ENCODE data around the gene TOR4A.

TOR4A gene

DNA sequence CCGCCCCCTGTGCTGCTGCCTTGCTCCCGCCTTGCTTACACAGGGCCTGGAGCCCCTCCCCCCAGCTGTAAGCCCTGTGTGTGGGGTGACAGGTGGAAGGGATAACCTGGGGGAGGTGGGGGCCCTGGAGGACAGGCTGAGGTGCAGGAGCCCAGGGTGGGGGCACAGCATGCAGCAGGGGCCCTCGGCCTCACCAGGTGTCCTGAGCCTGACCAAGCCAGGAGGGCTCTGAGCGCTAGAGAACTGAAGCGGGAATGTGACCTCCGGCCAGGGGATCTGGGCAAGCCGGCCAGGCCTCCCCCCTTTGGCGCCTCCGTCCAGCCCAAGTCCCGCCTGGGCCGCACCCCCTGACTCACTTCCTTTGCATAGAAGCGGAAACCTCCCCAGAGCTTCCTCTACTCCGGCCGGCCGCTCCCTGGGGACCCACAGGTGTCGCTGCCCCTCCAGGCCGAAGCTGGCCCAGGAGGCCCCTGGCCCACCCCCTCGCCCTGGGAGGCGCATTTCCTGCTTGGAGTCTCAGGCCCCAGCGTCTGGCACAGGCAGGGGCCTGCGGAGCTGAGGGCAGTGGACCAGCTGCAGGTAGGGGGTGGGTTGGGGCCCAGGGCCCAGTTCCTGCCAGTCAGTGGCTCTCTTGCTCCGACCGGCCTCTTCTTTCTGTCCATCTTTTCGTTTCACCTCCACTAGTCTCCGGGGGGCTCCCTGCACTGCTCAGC is at the start of gene TOR4A:
Gene TOR4A, plus strand, starts transcription at position 398 of the 713 bp plus-strand sequence. CDS start 964 bp downstream, outside the sequence.
- no peak for DNase-seq

DNA sequence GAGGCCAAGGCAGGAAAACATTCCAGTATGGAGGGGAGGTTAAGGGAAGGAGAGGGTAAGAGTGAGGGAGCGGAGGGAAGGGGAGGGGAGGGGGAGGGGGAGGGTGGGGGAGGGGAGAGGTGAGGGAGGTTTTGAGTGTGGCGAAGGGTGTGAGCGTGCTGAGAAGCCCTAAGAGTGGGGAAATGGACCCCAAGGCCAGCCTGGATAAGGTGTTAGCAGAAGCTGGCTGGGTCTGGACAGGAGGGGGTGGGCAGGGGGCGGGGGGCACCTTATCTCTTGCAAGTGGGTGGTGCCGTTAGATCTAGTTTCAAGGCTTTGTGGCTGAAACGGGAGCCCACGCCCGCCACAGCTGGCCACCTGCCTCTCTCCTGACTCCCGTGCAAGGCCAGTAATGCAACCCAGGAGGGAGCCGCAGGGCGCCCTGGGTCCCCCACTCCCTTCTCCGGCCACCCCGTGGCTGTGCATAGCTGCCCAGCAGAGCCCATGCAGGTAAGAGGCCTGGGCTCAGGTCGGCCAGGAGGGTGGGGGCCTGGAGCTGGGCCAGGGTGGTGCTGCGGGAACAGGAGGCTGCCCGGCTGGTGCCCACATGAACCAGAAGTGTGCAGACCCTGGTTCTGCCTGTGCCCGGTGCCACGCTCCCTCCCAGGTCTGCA is 49.5 kb upstream of the TOR4A start:
- DNase-seq, result no peak

DNA sequence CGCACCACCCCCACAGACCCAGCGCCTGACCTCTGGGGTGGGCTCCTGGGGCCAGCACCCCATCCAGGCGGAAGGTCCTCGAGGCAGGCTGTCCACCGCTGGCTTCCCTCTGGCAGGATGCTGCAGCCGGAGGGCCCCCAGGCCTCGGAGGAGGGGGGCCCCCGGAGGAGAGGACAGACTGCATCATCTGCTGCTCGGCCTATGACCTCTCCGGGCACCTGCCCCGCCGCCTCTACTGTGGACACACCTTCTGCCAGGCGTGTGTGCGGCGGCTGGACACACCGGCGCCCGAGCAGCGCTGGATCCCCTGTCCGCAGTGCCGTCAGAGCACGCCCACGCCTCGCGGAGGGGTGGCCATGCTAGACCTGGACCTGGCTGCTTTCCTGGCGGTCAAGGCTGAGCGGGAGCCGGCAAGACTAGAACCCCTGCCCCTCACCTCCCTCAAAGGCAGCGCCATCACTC is 49.0 kb upstream of the TOR4A start:
- DNase-seq, result no peak

DNA sequence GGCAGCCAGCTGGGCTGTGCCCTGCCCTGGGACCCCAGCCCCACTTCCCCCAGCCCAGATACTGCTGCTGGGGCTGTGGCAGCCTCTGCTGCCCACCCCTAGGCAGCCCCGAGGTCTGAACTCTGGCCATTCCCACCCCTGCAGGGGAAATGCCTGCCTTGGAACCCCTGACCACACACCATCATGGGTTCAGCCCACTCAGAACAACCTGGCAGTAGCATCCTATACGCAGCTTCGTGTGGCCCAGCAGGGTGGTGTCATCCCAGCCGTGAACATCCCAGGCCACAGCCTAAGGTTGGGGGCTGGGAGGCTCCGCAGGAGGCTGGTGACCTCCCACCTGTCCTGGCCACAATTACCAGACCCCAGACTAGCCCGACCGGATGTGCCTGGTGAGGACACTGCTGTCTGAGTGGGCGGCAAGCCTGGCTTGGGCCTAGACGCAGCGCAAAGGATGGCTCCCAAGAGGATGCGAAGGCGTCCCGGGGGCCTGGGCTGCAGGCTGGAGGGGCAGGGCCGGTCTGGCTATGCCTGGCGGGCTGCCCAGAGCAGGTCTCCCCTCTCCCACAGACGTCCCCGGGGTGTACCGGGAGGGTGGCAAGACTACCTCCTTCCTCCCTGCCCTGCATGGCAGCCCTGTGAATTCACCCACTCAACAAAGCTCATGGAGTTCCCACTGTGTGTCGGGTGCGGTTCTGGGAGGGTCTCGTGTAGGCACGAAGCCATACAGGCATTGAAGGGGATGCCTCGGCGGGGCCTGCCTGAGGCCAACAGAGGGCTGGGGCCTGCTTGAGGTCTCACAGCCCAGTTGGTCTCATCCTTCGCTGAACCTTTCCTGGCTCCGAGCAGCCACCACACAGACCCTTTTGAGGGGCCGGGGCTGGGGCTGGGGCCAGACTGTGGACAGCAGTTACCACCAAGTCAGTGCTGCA is 48.3 kb upstream of the TOR4A start:
- DNase-seq, result no peak

DNA sequence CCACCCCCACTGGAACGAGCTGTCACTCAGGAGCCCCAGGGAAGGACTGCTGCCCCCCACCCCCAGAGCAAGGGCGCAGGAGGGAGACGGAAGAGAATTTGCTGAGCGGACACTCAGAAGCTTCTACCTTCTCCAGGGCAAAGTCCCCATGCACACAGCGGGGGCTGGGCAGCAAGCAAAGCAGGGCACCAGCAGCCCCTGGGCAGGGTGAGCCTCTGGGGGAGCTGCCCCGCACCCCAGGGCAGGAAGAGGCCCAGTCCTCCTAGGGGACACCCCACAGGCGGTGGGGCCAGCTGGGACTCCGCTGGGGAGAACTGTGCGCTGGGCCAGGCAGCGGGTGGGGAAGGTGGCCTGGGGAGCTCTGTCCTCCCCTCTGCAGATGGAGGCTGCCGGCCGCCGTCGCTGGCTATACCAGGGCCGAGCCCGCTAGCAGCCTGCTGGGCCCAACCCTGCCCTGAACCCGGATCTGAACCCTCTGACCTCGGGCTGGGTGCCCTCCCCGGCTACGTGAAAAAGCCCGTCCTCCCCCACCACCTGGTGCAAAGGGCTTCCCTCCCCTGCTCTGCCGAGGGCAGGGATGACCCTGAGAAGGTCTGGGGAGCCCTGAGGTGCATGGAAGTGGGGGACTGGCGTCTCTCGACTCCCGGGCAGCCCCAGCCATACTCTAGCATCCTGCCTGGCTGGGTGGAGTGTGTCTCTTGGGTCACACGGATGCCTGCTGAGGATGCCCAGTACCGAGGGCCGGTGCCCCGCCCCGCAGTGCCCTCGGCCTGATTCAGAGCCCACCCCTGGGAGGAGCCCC is 47.4 kb upstream of the TOR4A start:
- DNase-seq, result no peak

DNA sequence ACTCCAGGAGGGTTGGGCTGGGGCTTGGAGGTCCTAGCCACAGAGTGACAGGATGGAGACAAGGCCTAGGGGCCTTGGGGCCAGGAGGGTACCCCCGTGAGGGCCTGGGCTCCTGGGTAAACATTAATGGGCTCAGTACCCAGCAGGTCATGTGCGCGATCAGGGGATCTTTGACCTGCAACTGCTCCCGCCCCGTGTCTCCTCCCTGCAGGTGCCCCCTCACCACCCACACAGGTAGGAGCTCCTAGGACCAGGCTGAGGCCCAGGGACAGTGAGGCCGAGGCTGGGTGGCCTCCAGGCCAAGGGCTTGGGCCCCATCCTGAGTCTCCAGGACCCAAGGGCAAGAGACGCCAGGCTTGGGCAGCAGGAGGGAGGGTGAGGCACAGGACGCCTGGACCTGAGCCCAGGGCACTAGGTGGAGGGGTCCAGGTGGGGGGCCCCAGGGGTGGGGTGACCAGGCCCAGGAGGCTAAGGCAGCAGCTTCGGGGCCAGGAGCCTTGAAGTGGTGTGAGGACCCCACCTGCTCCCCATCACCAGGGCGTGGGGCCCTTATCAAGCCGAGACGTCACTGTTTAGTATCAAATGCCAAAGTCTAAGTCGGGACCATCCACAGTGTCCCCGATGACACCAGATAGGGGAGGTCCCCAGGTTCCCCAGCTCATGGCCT is 46.7 kb upstream of the TOR4A start, which contains the start of gene SLC34A3:
Gene SLC34A3, plus strand, starts transcription at position 197 of the 667 bp plus-strand sequence. CDS start 802 bp downstream, outside the sequence.
- no peak for DNase-seq

DNA sequence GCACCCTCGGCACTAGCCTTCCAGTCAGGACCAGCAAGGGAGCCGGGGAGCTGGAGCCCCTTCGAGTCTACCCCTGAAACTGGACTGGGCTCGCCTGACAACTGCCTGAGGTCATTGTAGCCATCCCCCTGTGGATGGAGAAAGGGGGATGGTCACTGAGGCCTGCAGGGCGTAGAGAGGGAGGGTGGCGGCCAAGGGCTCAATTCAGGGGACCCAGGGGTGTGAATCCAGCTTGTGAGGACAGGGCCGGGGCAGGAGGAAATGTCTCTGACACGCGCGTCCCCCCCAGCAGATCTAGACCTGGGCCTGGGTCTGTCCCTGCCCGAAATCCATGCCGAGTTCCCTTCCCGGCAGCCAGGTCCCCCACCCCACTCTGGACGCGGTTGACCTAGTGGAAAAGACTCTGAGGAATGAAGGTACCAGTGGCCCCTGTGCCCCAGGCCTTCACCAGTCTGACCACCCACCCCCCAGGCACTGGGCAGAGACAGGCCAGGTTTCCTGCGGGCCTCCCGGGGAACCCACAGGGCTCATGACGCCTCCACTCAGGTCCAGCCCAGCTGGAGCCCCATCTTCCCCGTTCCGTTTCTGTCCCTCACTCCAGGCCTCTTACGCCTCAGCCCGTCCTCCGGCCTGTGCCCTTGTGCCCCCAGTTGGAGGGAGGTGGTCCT is 46.0 kb upstream of the TOR4A start:
- no peak for DNase-seq

DNA sequence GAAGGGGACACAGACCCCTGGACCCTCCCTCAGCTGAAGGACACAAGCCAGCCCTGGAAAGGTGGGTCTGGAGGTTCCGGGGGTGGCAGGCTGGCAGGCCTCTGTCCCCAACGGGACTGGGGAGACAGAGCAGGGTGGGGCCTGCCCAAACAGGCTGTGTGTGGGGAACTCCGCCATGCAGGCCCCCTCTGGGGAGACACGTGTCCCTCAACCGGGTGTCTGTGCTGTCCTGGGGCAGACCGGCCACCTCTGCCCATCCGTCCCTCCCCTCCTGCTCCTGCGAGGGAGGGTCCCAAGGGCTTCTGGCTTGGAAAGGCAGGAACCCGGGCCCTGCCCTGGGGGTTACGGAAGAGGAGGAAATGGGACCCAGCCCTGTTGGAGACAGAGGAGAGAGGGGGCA is 45.4 kb upstream of the TOR4A start:
- no peak for DNase-seq

DNA sequence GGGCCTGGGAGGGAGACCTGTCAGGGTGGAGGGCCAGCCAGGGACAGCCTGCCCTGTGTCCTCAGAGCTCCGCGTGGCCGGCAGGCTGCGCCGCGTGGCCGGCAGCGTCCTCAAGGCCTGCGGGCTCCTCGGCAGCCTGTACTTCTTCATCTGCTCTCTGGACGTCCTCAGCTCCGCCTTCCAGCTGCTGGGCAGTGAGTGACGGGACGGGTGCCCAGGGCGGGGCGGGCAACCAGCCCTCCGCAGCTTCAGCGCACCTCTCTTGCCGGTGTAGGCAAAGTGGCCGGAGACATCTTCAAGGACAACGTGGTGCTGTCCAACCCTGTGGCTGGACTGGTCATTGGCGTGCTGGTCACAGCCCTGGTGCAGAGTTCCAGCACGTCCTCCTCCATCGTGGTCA is 45.0 kb upstream of the TOR4A start:
- DNase-seq, result no peak

DNA sequence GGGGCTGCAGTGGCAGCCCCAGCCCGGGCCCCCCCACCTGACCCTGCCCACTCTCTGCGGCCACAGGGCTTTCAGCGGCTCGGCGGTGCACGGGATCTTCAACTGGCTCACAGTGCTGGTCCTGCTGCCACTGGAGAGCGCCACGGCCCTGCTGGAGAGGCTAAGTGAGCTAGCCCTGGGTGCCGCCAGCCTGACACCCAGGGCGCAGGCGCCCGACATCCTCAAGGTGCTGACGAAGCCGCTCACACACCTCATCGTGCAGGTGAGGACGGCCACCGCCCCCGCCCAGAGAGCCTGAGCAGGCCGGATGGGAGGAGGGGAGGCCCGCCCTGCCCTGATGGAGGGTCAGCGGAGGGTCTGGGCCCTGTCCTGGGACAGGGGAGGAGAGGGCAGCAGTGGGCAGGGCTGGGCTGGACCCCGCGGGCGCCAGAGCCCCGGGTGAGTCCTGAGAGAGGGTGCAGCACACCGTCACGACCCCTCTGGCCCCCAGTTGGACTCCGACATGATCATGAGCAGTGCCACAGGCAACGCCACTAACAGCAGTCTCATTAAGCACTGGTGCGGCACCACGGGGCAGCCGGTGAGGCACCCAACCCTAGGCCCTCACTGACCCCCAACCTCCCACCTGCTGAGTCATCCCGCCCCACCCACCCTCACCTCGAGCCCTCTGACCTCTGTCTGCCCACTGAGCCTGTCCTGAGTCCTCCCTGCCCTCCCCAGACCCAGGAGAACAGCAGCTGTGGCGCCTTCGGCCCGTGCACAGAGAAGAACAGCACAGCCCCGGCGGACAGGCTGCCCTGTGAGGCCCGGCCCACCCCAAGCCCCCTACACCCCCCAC is 44.2 kb upstream of the TOR4A start:
- DNase-seq, result no peak

DNA sequence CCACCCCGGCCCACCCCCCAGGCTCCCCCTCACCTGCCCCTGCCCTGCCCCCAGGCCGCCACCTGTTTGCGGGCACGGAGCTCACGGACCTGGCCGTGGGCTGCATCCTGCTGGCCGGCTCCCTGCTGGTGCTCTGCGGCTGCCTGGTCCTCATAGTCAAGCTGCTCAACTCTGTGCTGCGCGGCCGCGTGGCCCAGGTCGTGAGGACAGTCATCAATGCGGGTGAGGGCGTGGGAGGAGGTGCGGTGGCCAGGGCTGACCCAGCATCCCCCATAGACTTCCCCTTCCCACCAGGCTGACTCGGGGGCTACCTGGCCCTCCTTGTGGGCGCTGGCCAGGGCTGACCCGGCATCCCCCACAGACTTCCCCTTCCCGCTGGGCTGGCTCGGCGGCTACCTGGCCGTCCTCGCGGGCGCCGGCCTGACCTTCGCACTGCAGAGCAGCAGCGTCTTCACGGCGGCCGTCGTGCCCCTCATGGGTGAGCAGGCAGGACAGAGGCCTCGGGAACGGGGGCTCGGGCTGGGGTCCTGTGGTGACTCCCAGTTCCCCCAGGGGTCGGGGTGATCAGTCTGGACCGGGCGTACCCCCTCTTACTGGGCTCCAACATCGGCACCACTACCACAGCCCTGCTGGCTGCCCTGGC is 43.4 kb upstream of the TOR4A start:
- no peak for DNase-seq

DNA sequence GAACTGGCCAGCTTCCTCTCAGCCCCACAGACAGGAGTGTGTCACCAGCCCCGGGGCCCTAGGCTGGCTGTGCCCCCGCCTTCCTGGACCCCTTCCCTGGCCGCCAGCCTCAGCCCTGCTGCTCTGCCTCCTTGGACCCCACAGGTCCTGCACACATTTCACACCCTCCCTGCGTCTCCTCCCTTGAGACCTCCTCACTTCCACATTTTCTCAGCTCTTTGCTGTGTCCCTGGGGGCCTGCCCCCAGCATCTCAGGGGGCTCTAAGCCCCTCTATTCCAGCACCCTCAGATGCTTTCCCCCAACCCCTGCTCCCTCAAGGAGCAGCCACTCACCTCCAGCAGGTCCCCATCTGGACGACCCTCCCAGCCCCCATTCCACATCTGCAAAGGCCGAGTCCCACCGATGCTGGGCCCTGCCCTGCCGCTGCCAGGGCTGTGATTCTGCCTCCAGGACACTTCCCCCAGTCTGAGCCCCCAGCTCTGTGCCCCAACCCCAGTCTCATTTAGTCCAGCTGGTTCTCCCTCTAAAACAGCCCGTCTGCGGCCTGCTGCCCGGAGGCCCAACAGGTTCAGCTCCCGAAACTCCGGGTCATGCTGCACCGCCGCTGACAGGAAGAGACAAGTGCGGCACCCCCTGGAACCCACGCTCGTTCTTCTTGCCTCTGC is 42.6 kb upstream of the TOR4A start:
- no peak for DNase-seq

DNA sequence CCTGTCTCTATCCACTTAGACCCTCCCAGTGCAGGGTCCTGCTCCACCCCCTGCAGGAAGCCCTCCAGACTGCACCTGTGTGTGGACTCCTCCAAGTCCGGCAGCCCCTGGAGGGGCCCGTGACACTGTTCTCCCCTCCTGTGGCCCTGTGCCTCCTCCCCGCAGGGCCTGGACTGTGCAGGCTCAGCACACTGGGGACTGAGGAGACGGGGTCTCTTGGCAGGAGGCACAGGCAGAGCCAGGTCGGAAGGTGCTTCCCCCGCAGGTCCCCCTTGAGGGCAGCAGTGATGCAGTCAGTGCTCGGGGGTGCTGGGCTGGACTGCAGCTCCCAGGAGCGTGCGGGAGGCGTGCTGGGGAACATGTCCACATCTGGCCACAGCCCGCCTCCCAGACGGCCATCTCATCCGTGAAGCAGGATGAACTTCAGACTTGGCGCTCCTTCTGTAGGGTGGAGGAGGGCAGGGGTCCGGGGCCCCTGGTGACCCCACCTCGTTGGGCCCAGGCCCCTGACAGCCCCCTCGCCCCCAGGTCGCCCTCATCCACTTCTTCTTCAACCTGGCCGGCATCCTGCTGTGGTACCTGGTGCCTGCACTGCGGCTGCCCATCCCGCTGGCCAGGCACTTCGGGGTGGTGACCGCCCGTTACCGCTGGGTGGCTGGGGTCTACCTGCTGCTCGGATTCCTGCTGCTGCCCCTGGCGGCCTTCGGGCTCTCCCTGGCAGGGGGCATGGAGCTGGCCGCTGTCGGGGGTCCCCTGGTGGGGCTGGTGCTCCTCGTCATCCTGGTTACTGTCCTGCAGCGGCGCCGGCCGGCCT is 41.9 kb upstream of the TOR4A start:
- no peak for DNase-seq

DNA sequence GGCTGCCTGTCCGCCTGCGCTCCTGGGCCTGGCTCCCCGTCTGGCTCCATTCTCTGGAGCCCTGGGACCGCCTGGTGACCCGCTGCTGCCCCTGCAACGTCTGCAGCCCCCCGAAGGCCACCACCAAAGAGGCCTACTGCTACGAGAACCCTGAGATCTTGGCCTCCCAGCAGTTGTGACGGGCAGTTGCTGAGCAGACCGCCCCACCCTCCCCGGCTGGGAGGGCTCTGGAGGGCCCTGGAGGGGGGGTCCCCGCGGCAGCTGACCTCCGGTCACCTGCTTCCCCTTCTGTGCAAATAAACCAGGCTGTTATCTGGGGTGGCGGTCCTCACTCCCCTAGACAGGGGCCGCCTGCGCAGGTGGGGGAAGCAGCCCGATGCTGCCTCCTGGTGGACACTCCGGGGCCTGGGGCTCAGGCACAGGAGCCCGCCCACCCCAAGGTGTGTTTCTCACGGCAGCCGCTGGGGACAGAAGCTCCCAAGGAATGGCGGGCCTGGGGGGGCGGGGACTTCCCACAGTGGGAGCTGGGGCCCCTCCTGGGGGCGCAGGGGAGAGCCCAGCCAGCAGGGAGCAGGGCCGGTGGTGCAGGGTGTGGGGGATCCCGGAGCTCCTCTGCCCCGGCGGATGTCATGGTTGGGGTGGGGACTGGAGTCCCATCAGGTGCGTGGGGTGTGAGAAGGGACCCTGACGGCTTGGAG is 41.1 kb upstream of the TOR4A start:
- peak; percentile 94 for DNase-seq

DNA sequence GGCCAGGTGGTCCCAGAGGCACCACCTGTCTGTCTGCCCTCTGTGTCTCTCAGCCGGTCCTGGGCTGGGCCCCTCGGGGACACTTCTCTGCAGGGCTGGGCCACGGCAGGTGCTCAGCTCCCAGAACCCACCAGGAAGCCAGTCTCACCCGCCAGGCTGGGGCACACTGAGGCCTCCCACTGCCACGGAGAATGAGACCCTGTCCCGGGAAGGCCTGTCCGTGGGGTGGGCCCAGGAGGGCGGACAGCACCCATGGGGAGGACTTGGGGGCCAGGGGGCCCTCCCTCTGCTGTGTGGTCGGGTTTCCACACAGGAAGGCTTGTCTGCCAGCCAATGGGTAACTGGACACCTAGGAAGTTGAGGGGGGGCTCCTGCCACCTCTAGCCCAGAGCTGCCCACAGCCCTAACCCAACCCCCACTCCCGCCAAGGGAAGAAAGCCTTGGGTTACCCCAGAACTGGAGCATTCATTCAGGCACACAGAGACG is 40.5 kb upstream of the TOR4A start:
- no peak for DNase-seq

DNA sequence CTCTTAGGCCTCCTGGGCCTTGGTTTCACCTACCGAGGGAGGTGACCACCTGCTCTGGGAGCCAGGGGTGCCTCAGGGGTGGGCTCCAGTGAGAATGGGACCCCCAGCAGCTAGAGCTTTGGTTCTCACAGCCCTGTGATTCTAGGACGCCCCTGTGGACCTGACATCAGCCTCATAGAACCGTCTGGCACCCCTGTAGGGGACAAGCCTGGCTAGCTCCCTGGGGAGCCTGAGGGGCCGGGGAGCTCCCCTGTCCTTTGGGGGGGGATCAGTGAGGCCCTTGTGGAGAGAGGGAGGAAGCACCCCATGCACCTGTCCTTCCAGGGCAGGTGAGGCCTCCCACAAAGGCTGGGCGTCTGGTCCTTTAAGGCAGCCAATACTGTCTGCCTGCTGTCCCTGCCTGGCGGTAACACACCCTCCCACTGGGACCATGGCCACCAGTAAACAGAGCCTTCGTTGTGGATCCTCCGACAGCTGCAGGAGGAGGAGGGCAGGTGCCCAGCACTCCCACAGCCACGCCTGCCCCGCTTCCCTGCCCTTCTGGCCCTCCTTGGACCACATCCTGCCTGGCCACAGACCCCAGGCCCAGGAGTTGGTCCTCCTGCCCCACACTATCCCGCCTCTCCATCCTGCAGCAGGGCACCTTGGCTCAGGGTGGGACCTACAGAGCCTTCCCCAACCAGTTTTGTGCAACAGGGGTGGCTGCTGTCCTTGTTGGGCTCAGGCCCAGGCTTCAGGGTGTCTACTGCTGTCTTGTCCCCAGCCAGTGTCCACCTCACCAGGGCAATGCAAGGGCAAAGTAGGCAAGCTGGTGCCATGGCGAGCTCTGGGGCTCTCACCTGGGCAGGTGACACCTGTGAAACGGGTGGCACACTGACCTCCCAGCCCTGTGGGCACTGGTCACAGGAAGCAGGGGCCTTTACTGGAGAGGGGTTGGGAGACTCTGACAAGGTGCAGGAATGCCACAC is 39.5 kb upstream of the TOR4A start:
- DNase-seq, result no peak
